Measurements from ENCODE around the gene CPSF4. TPM values are rescaled to one million over a fixed set of nuclear protein-coding genes. Genes with fewer than 3 reads are reported as not detected.
A peak's percentile ranks its signal among the peaks of the same experiment; 100 is the strongest.

The CPSF4 gene
- total RNA-seq, 1 experiment from 2014 or later = 98.2 TPM

GRCh38 chr7:99455874-99456273, 17.1 kb downstream of the CPSF4 start:
- no peak overlapping the region for H2BK20ac ChIP-seq (ENCODE audit: low read depth, low read length, poor library complexity, severe bottlenecking)
- no peaks in the 10 kb centered on the region for H3K4me1 Mint-ChIP-seq
- no peak overlapping the region for H4K8ac ChIP-seq (replicated peaks; ENCODE audit: insufficient read length, low read depth, low read length)
- no peaks in the 10 kb centered on the region for H3K27me3 ChIP-seq (ENCODE audit: insufficient read depth, low read length)
- H3K4ac ChIP-seq (ENCODE audit: low read depth, low read length) = no peak overlapping the region
- H3K79me1 ChIP-seq (ENCODE audit: insufficient read depth, low read depth, low read length, poor library complexity, severe bottlenecking) = peaks cover 5% of the 10 kb centered on the region
- no peak for TF ChIP-seq CTCF (conservative IDR thresholded peaks at IDR 0.05)
- H2AFZ ChIP-seq (ENCODE audit: low read length) = no peak overlapping the region
- no peak overlapping the region for H2BK15ac ChIP-seq (ENCODE audit: low read depth, low read length)
- H3K79me2 ChIP-seq (ENCODE audit: insufficient read depth, low read length) = no peaks in the 10 kb centered on the region; the same call in 1 of the 2 replicates
- no peak overlapping the region for H3K4me3 Mint-ChIP-seq
- no peaks in the 10 kb centered on the region; the same call in none of the 2 replicates for H3K27me3 Mint-ChIP-seq (ENCODE audit: low read depth)
- no peak overlapping the region for H3K23ac ChIP-seq (ENCODE audit: insufficient read length, low read depth, low read length)
- no peak overlapping the region for H2BK5ac ChIP-seq (ENCODE audit: insufficient read length, low read length)
- H2AK5ac ChIP-seq (ENCODE audit: insufficient read length, low read length) = no peak overlapping the region
- 0 out of 5 replicates have a peak, but pooled peaks cover 0 to 3% of the 10 kb centered on the region in 2 experiments for H3K9me3 Mint-ChIP-seq
- H3K14ac ChIP-seq (ENCODE audit: insufficient read depth, low read length) = no peak overlapping the region
- no peak overlapping the region for H3K27ac ChIP-seq (ENCODE audit: insufficient read length, low read depth, low read length)
- no peak for DNase-seq
- peak overlapping the region in 1 of 3 experiments; percentile 47; a peak in 1 of 7 replicates for H3K27ac Mint-ChIP-seq
- H3K36me3 Mint-ChIP-seq (ENCODE audit: insufficient read depth in 1 of 3, low read depth in 3 of 3) = peaks cover 47 to 95% (median 86%) of the 10 kb centered on the region in 3 experiments; a peak in 6 of 7 replicates
- no peak overlapping the region for H3K56ac ChIP-seq (ENCODE audit: insufficient read length, low read depth, low read length)
- no peak overlapping the region for H4K5ac ChIP-seq (ENCODE audit: insufficient read length, low read depth, low read length)
- H2BK120ac ChIP-seq (ENCODE audit: low read depth, low read length, poor library complexity, severe bottlenecking) = no peak overlapping the region
- H4K20me1 ChIP-seq (ENCODE audit: control insufficient read depth, insufficient read depth, insufficient read length) = no peaks in the 10 kb centered on the region
- no peak overlapping the region for H3K4me2 ChIP-seq (ENCODE audit: insufficient read depth, insufficient read length, low read length)
- H3K4me1 ChIP-seq (ENCODE audit: insufficient read depth, low read length) = no peaks in the 10 kb centered on the region
- no peak overlapping the region for H2BK12ac ChIP-seq (ENCODE audit: insufficient read length, low read depth, low read length)
- H3K9me3 ChIP-seq (ENCODE audit: control insufficient read depth, low read depth, low read length) = no peaks in the 10 kb centered on the region
- no CpG with 5 or more reads among the region's 9 CpGs for WGBS (ENCODE audit: extremely low coverage, insufficient read length, low lambda C conversion rate)
- no peak overlapping the region for H3K9ac ChIP-seq (ENCODE audit: extremely low read depth, insufficient read length, low read length)
- H4K91ac ChIP-seq (ENCODE audit: insufficient read length, low read depth, low read length) = no peak overlapping the region
- H3K23me2 ChIP-seq (ENCODE audit: insufficient read length, low read depth, low read length, poor library complexity, severe bottlenecking) = no peaks in the 10 kb centered on the region
- H3K18ac ChIP-seq (ENCODE audit: insufficient read length, low read depth, low read length) = no peak overlapping the region
- no peak overlapping the region for H3T11ph ChIP-seq (ENCODE audit: low read length)

All from H9 (cell line).